Esophagus muscularis mucosa (tissue), 4 donors: ENCODE results near the gene JTB. TPM values are rescaled to one million over a fixed set of nuclear protein-coding genes. Genes with fewer than 3 reads are reported as not detected.

ENCODE experiments used
- DNase-seq: peaks from one replicate; pipeline ENCODE4 v3.0.0-alpha.2; 2017; ENCODE audit errors: extremely low spot score
- H3K27ac ChIP-seq, 4 donors: fragments of 200-600 bp; sonication (generic); replicated peaks in 1 of 4; 1 replicate in 3 of 4; 2 replicates in 1 of 4; pipeline ENCODE4 v1.5.1; 2016 to 2019; ENCODE audit warnings: mild to moderate bottlenecking in 1 of 4
- H3K27me3 ChIP-seq, 4 donors: fragments of 200-600 bp; sonication (generic); one replicate each; pipeline versions ENCODE4 v1.5.1 to v1.6.0; 2016 to 2019
- H3K36me3 ChIP-seq, 4 donors: fragments of 200-600 bp; sonication (generic); one replicate each; pipeline ENCODE4 v1.5.1; 2016 to 2019
- H3K4me1 ChIP-seq, 4 donors: fragments of 200-600 bp; sonication (generic); one replicate each; pipeline ENCODE4 v1.5.1; 2016 to 2019
- H3K4me3 ChIP-seq, 4 donors: fragments of 200-600 bp; sonication (generic); 1 replicate in 2 of 4; 2 replicates in 2 of 4; pipeline ENCODE4 v1.5.1; 2016 to 2019; ENCODE audit warnings: mild to moderate bottlenecking in 4 of 4, moderate library complexity in 1 of 4
- H3K9me3 ChIP-seq, 4 donors: fragments of 200-600 bp; sonication (generic); 1 replicate in 3 of 4; 2 replicates in 1 of 4; pipeline ENCODE4 v1.5.1; 2016 to 2019
- EP300 ChIP-seq: sonication (generic); formaldehyde crosslinking; IDR thresholded peaks from one replicate; pipeline ENCODE4 v1.6.1; 2017; ENCODE audit warnings: antibody characterized with exemption
- POLR2A ChIP-seq: fragments of 450-650 bp; IDR thresholded peaks from one replicate; pipeline ENCODE4 v1.6.1; 2017; ENCODE audit warnings: antibody characterized with exemption, moderate library complexity, mild to moderate bottlenecking, low read depth
- POLR2AphosphoS5 ChIP-seq, 2 donors: sonication (generic); formaldehyde crosslinking; IDR thresholded peaks; one replicate each; pipeline ENCODE4 v1.6.1; 2017; ENCODE audit warnings: antibody characterized with exemption in 2 of 2
- WGBS: methylation state at CpG from one replicate; pipeline ENCODE4 v1.1.5; 2018; 5-methylcytosine and 5-hydroxymethylcytosine counted together
- intact Hi-C: fragments of 100-400 bp; cut with DNase I; formaldehyde crosslinking; loops from one replicate; pipeline ENCODE4 v1.15.1; 2023
- total RNA-seq, 4 donors: library from RNA; depleted of rRNA; stranded (reverse); fragments of >200 nt; gene quantifications; one replicate each; pipeline versions ENCODE4 v1.1.0 to v1.2.1, GENCODE V29; 2016
- TF ChIP-seq, protein P1 (sequence below), 3 experiments: fragments of 200-600 bp in 2 of 3; fragments of 450-650 bp in 1 of 3; sonication (generic) in 2 of 3; IDR thresholded peaks; one replicate each; pipeline ENCODE4 v1.5.1; 2017 to 2019; ENCODE audit warnings: antibody characterized with exemption in 3 of 3, mild to moderate bottlenecking in 2 of 3, moderate library complexity in 1 of 3

The JTB gene
- total RNA-seq, 4 donors from 2014 or later = 175 to 238 (median 216) TPM

DNA sequence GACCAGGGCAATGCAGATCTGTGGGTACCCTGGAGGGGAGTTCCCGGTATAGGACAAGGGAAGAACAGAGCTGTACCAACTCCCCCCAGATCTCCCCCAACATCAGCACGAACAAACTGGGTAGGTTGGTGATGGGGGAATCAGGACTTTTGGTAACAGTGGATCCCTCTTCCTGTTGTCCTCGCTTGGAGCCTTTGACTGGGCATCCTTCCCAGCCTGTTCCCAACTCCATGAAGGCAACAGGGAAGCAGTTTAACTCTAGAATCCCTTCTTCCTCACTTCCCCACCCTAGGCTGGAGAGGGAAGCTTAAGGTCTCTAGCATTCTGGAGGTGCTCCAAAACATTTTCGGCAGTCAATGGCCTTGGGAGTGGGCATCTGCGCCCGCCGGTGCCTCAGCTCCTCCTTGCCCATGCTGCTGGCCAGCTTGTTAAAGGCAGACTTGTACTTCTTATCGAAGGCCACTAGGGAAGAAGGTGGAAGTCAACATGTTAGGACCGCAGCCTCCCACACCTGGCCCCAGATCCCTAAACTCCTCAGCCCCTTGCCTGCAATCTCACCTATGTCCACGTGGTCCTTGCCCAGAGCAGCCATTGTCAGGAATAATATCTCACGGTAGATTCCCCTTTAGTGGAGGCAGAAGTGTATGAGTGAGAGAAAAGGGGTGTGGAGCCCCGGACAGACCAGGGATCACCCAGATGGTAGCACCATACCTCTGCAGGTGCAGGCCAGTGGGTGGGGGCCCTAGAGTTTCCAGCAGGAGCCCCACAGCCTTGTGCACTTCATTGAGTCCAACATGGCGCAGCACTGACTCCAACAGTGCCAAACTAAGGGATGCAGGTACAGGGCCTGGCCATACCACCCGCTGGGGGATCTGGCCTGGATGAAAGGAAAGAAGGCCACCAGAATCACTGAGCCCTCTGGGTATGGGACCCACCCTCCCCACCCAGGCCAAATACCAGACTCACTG, 47.2 kb downstream of the JTB start:
- intact Hi-C loops = no loop called here
- peak overlapping the region in 2 of 4 donors; percentile 15 to 59 for H3K27ac ChIP-seq
- H3K4me1 ChIP-seq = peaks cover 0 to 11% (median 3%) of the 10 kb centered on the region in 4 donors
- no peaks in the 10 kb centered on the region for H3K27me3 ChIP-seq
- no peaks in the 10 kb centered on the region for H3K9me3 ChIP-seq
- no peak for DNase-seq
- peaks cover 32 to 65% (median 56%) of the 10 kb centered on the region in 4 donors for H3K36me3 ChIP-seq
- TF ChIP-seq, protein P1, sequence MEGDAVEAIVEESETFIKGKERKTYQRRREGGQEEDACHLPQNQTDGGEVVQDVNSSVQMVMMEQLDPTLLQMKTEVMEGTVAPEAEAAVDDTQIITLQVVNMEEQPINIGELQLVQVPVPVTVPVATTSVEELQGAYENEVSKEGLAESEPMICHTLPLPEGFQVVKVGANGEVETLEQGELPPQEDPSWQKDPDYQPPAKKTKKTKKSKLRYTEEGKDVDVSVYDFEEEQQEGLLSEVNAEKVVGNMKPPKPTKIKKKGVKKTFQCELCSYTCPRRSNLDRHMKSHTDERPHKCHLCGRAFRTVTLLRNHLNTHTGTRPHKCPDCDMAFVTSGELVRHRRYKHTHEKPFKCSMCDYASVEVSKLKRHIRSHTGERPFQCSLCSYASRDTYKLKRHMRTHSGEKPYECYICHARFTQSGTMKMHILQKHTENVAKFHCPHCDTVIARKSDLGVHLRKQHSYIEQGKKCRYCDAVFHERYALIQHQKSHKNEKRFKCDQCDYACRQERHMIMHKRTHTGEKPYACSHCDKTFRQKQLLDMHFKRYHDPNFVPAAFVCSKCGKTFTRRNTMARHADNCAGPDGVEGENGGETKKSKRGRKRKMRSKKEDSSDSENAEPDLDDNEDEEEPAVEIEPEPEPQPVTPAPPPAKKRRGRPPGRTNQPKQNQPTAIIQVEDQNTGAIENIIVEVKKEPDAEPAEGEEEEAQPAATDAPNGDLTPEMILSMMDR (IDR thresholded peaks at IDR 0.05) = no peak
- TF ChIP-seq POLR2AphosphoS5 (IDR thresholded peaks at IDR 0.05) (no peak), EP300 (no peak), POLR2A (no peak)
- 79% methylated on average over 12 of the region's 14 CpGs for WGBS
- H3K4me3 ChIP-seq = no peak overlapping the region

DNA sequence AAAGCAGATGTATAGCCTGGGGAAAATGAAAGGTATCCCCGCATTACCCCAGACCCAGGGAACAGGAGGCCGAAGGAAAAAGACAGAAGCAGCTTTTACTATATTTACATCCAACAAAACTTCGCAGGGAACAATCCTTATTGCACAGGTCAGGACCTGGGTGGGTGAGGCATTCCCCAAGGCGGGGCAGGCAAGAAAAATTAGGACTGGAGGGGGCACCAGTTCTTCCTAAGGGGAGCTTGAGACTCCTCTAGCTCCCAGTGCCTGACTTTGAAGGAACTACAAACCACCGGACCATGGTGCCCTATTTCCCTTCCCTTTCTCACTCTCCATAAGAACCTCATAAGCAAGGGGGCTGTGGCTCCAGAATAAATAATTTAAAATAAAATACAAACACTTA, 48.0 kb downstream of the JTB start:
- H3K4me3 ChIP-seq = no peak overlapping the region
- H3K27me3 ChIP-seq = no peaks in the 10 kb centered on the region
- peaks cover 25 to 56% (median 48%) of the 10 kb centered on the region in 4 donors for H3K36me3 ChIP-seq
- H3K9me3 ChIP-seq = no peaks in the 10 kb centered on the region
- TF ChIP-seq POLR2A = no peak
- TF ChIP-seq POLR2AphosphoS5 (IDR thresholded peaks at IDR 0.05) = no peak
- TF ChIP-seq EP300 = no peak
- TF ChIP-seq, protein P1 (IDR thresholded peaks at IDR 0.05) = no peak
- intact Hi-C loops = no loop called here
- WGBS = 87% methylated on average over 5 of the region's 5 CpGs
- no peak for DNase-seq
- peaks cover 0 to 11% (median 3%) of the 10 kb centered on the region in 4 donors for H3K4me1 ChIP-seq
- peak overlapping the region in 2 of 4 donors; percentile 15 to 59 for H3K27ac ChIP-seq

DNA sequence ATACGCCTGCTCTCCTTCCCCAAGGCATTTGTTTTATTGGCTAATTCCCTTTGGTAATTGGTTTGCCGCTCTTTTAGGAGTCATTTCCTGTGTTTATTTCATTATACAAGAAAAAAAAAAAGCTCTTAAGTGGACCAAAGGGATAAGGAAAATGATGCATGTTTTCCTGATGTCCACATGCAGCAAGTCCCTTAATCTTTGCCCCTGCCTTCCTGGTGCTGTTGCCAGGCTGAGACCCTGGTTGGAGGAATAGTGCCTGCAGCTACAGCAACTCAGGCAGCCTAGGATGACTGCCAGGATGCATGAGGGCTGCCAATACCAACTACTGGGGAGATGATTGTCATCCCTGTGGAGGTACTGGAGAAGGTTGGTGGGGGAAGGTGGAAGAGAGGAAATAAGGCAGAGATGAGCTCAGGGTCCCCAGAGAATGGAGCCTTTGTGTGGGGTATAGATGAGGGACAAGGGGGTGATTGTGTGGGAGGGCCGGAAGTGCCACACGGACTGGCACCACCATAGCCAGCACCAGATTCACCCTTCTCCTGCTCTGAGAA, 48.6 kb downstream of the JTB start:
- no peak overlapping the region for H3K4me3 ChIP-seq
- H3K9me3 ChIP-seq = no peaks in the 10 kb centered on the region
- peak overlapping the region in 3 of 4 donors; percentile 25 to 59 (median 44) for H3K27ac ChIP-seq
- no peak for DNase-seq
- H3K4me1 ChIP-seq = peaks cover 5 to 14% (median 7%) of the 10 kb centered on the region in 4 donors
- TF ChIP-seq, protein P1 (IDR thresholded peaks at IDR 0.05) = no peak
- TF ChIP-seq EP300 (no peak), POLR2A (no peak), POLR2AphosphoS5 (IDR thresholded peaks at IDR 0.05) (no peak)
- peaks cover 21 to 51% (median 42%) of the 10 kb centered on the region in 4 donors for H3K36me3 ChIP-seq
- 68% methylated on average over 4 of the region's 4 CpGs for WGBS
- H3K27me3 ChIP-seq = no peaks in the 10 kb centered on the region
- intact Hi-C loops = no loop called here

DNA sequence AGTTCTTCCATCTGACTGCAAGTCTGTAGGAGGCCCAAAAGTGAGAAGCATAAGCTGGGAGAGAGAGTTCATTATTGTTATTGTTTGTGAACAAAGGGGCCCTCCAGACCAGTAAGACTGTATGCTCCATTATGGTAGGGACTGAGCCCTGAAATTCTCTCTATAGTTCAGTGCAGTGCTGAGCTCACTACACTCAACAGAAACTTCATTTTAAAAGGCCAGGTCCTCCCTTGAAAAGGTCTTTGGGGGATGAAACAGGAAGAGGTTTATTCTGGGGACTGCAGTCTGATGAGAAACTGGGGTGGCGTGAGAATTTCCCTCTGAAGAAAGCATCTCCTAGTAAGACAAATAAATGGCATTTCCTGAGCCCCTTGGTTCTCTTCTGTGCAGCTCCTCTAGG, 49.2 kb downstream of the JTB start:
- no peak for DNase-seq
- Histone ChIP-seq H3K36me3 (peaks cover 16 to 44% (median 36%) of the 10 kb centered on the region in 4 donors), H3K27me3 (no peaks in the 10 kb centered on the region), H3K9me3 (no peaks in the 10 kb centered on the region), H3K27ac (peak overlapping the region in 3 of 4 donors; percentile 25 to 59 (median 44)), H3K4me3 (no peak overlapping the region), H3K4me1 (peaks cover 9 to 15% (median 12%) of the 10 kb centered on the region in 4 donors)
- WGBS = 81% methylated on average over 1 of the region's 1 CpG
- TF ChIP-seq, protein P1 (IDR thresholded peaks at IDR 0.05) = no peak
- TF ChIP-seq POLR2AphosphoS5 (IDR thresholded peaks at IDR 0.05) (no peak), EP300 (no peak), POLR2A (no peak)
- intact Hi-C loops = no loop called here
